GM12874 (cell line): ENCODE data around the gene FBXL12.

Experiments used
- TF ChIP-seq, protein P1 (sequence below): IDR thresholded peaks from 2 replicates; pipeline ENCODE4 v1.5.1; 2011; ENCODE audit warnings: low read depth, mild to moderate bottlenecking, control low read depth, low read length, moderate library complexity; ENCODE audit not compliant: insufficient read depth

FBXL12 gene

DNA sequence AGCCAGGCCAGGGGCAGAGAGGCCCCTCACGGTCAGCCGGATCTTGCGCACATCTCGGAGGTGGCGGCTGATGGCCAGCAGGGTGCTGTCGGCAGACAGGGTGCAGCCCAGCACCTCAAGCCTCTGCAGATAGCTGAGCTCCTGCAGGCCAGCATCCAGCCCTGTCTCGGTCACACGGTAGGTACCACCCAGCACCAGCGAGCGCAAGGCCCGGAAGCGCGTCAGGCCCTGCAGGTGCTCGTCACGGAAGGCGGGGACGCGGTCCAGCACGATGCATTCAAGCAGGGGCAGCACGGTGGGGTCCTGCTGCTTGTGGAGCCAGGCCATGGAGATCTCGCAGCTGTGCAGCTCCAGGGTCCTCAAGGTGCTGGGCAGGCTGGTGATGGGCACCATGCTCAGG lies 7.7 kb downstream of the FBXL12 start:
- TF ChIP-seq, protein P1, sequence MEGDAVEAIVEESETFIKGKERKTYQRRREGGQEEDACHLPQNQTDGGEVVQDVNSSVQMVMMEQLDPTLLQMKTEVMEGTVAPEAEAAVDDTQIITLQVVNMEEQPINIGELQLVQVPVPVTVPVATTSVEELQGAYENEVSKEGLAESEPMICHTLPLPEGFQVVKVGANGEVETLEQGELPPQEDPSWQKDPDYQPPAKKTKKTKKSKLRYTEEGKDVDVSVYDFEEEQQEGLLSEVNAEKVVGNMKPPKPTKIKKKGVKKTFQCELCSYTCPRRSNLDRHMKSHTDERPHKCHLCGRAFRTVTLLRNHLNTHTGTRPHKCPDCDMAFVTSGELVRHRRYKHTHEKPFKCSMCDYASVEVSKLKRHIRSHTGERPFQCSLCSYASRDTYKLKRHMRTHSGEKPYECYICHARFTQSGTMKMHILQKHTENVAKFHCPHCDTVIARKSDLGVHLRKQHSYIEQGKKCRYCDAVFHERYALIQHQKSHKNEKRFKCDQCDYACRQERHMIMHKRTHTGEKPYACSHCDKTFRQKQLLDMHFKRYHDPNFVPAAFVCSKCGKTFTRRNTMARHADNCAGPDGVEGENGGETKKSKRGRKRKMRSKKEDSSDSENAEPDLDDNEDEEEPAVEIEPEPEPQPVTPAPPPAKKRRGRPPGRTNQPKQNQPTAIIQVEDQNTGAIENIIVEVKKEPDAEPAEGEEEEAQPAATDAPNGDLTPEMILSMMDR = no peak

DNA sequence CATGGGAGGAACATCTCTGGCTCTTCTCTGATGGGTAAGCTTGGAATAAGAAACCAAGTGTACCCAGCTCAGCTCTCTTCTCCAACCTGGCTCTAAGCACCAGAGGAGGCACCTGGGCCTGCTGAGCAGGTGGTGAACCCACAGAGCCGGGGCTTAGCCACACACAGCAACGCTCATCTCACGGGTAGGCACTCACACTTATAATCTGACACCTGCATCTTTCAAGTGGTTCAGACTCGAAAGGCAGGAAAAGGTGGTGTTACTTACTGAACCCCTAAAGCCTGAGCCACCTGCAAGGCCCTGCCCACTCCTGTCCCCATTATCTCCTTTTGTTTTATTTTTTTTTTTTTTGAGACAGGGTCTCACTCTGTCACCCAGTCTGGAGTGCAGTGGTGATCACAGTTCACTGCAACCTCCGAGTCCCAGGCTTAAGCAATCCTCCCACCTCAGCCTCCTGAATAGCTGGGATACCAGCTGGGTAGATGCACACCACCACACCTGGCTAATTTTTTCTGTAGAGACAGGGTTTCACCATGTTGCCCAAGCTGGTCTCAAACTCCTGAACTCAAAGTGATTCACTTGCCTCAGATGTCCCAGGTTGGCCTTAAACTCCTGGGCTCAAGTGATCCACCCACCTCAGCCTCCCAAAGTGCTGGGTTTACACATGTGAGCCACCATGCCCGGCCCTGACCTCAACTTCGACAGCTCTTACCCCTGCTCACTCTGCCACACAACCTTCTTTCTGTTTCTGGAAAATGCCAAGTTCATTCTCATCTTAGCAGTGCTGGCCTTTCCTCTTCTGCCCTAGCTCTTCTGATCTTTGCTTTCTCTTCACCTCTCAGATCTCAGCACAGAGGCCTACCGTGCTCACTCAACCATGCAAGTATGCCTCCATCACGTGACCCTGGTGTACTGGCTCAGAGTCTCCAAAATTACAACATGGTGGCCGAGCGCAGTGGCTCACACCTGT lies 9.7 kb downstream of the FBXL12 start:
- TF ChIP-seq, protein P1 = no peak

DNA sequence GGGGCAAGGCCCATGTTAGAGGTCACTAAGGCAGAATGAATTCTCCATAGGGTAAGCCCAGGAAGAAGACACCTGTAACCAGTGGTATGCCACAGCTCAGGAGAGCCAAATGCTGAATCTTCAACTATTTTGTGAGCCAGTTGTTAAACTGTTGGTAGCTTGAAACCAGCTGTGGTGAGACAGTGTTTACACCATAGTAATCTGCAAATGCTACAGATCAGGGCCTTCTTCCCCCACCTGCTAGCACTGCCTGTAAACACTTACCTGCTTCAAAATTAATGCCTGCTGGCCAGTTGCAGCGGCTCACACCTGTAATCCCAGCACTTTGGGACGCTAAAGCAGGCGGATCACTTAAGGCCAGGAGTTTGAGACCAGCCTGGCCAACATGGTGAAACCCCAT lies 12.1 kb downstream of the FBXL12 start:
- TF ChIP-seq, protein P1 = no peak

DNA sequence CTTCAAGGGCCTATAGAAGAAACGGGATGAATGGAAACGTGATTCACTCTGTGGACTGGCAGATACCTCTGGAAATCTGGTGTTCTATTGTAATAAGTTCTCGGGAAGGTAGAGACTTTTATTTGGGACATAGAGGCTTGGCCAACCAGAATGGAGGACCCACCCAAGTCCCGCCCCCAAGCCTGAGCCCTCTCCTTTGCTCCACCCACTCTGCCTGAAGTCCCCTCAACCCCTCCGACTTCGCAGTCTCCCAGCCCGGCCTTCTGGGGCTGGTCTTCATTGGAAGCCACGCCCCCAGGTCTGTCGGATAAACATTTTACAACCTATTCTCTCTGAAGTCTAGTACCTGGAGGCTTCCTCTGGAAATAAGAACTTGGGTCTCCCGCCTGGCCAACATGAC lies 16.9 kb downstream of the FBXL12 start:
- TF ChIP-seq, protein P1 = no peak

DNA sequence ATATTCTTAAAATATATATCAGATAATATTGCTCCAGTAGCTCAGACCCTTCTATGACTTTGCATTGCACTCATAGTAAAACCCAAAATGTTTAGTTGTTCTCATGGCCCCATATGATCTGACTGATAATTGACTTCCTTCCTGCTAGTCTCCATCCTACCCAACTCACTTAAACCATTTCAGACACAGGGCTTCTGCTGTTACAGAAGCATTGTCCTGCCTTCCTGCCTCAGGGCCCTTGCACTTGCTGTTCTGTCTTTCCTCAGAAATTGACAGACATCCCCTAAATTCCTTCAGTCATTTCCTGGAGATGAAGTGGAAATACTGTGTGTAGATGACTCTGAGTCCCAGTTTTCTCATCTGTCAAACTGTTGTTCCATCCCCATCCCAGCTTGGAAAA lies 19.7 kb downstream of the FBXL12 start:
- TF ChIP-seq, protein P1 = no peak

DNA sequence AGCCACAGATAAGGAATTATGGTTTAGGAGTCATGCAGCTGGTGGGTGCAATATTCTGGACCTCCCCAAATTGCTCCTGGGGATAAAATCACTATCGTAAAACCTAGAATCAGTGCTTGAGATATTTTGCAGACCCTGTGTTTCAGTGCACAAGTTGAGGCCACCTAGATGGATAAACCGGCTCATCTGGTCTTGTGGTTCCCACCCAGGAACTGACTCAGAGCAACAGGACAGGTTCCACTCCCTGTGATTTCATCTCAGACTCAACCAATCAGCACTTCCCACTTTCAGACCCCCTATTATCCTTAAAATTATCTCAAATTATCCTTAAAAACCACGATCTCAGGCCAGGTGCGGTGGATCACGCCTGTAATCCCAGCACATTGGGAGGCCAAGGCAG lies 21.0 kb downstream of the FBXL12 start:
- TF ChIP-seq, protein P1 = no peak

DNA sequence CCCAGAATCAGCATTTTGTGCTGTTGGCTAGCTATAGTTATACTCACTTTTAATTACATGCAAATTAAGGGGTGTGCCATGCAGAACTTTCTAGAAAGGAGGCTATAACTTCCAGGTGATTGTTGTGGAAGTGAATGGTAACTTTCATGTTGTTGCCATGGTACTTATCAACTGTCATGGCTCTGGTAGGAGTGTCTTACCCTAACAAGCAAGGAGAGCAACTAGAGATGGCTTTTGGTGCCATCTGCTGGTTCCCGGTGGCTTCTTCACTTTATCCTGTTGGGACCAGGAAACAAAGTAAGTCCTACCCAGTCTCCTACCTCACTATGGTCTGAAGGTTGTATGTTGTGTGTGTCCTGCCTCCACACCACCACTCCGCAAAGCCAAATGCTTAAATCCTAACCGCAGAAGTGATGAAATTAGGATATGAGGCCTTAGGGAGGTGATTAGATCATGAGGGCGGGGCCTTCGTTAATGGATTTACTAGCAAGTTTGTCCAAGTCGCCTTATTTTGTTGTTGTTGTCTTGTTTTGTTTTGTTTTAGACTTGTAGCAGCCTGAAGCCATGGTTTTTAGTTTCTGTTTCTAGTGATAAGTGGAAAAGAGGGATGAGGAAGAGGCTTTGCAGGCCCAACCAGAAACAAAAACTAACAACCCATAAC lies 22.6 kb downstream of the FBXL12 start:
- TF ChIP-seq, protein P1 = peak; percentile 71
